GM19468 (cell line): ENCODE results near the gene PTGER4.
"Not testable (repeated sequence)": the region's sequence is repeated elsewhere in the genome, so short reads cannot be mapped to it uniquely, and the experiment has no call there.

Experiments used
- ATAC-seq: cut with Tn5 transposase; IDR thresholded peaks from one replicate; pipeline ENCODE4 v1.9.1; 2021; ENCODE audit warnings: mild to moderate bottlenecking, moderate library complexity, moderate number of reproducible peaks; ENCODE audit not compliant: unreplicated experiment; ENCODE audit errors: extremely low read depth

Gene PTGER4

GRCh38 chr5:40688127-40688761 is 8.5 kb downstream of the PTGER4 start:
- peak; percentile 69 for ATAC-seq

GRCh38 chr5:40688996-40689395 is 9.3 kb downstream of the PTGER4 start:
- ATAC-seq = no peak

- ATAC-seq = no peak
These were observed 9.7 kb downstream of the PTGER4 start for GRCh38 chr5:40689438-40689837.

GRCh38 chr5:40690267-40690666 is 10.6 kb downstream of the PTGER4 start:
- ATAC-seq = no peak

GRCh38 chr5:40691894-40692293 is 12.2 kb downstream of the PTGER4 start:
- no peak for ATAC-seq

GRCh38 chr5:40694433-40694832 is 14.7 kb downstream of the PTGER4 start:
- no peak for ATAC-seq

GRCh38 chr5:40700116-40700782 is 20.5 kb downstream of the PTGER4 start:
- ATAC-seq = no peak

GRCh38 chr5:40702027-40702426 is 22.3 kb downstream of the PTGER4 start:
- not testable (repeated sequence) for ATAC-seq

GRCh38 chr5:40705484-40705883 is 25.8 kb downstream of the PTGER4 start:
- ATAC-seq = not testable (repeated sequence)

- ATAC-seq = not testable (repeated sequence)
These were observed 30.9 kb downstream of the PTGER4 start for GRCh38 chr5:40710575-40710974.

GRCh38 chr5:40714001-40714400 is 34.3 kb downstream of the PTGER4 start:
- ATAC-seq = no peak

- ATAC-seq = no peak
These were observed 36.3 kb downstream of the PTGER4 start for GRCh38 chr5:40716000-40716399.

- ATAC-seq = no peak
These were observed 36.9 kb downstream of the PTGER4 start for GRCh38 chr5:40716590-40716989.

- ATAC-seq = no peak
These were observed 37.6 kb downstream of the PTGER4 start for GRCh38 chr5:40717281-40717680.

GRCh38 chr5:40720069-40720468 is 40.4 kb downstream of the PTGER4 start:
- no peak for ATAC-seq

GRCh38 chr5:40722497-40722911 is 42.8 kb downstream of the PTGER4 start:
- not testable (repeated sequence) for ATAC-seq

GRCh38 chr5:40733434-40733833 is 53.7 kb downstream of the PTGER4 start:
- no peak for ATAC-seq

GRCh38 chr5:40733879-40734563 is 54.3 kb downstream of the PTGER4 start:
- no peak for ATAC-seq

GRCh38 chr5:40734986-40735385 is 55.3 kb downstream of the PTGER4 start:
- ATAC-seq = no peak

GRCh38 chr5:40735609-40736008 is 55.9 kb downstream of the PTGER4 start:
- ATAC-seq = no peak

- ATAC-seq = no peak
These were observed 56.6 kb downstream of the PTGER4 start for GRCh38 chr5:40736103-40736875.
